Putamen (tissue), 1 donor: ENCODE measurements around the gene CDKN2AIP.
A peak's percentile ranks its signal among the peaks of the same experiment; 100 is the strongest.
"Not testable (repeated sequence)": the region's sequence is repeated elsewhere in the genome, so short reads cannot be mapped to it uniquely, and the experiment has no call there.

Experiments used
- DNase-seq: peaks from one replicate; pipeline ENCODE4 v3.0.0-alpha.2; 2016; ENCODE audit warnings: low spot score

Gene CDKN2AIP

GRCh38 chr4:183413234-183414200 lies 30.9 kb upstream of the CDKN2AIP start:
- DNase-seq = no peak

- no peak for DNase-seq
Measured at GRCh38 chr4:183416879-183417755, 27.3 kb upstream of the CDKN2AIP start.

- DNase-seq = no peak
Measured at GRCh38 chr4:183422962-183423631, 21.3 kb upstream of the CDKN2AIP start.

- no peak for DNase-seq
Measured at GRCh38 chr4:183424109-183424744, 20.2 kb upstream of the CDKN2AIP start.

GRCh38 chr4:183426507-183426906 lies 17.9 kb upstream of the CDKN2AIP start:
- DNase-seq = no peak

- no peak for DNase-seq
Measured at GRCh38 chr4:183429489-183429888, 14.9 kb upstream of the CDKN2AIP start.

GRCh38 chr4:183430317-183430993 lies 14.0 kb upstream of the CDKN2AIP start:
- DNase-seq = no peak

- DNase-seq = no peak
Measured at GRCh38 chr4:183430994-183431347, 13.5 kb upstream of the CDKN2AIP start.

- DNase-seq = no peak
Measured at GRCh38 chr4:183431614-183432013, 12.8 kb upstream of the CDKN2AIP start.

- not testable (repeated sequence) for DNase-seq
Measured at GRCh38 chr4:183433183-183433582, 11.3 kb upstream of the CDKN2AIP start.

- DNase-seq = no peak
Measured at GRCh38 chr4:183434264-183434663, 10.2 kb upstream of the CDKN2AIP start.

- no peak for DNase-seq
Measured at GRCh38 chr4:183434666-183435190, 9.7 kb upstream of the CDKN2AIP start.

- no peak for DNase-seq
Measured at GRCh38 chr4:183435803-183436202, 8.6 kb upstream of the CDKN2AIP start.

GRCh38 chr4:183436417-183436816 lies 8.0 kb upstream of the CDKN2AIP start:
- no peak for DNase-seq

GRCh38 chr4:183437452-183437851 lies 7.0 kb upstream of the CDKN2AIP start:
- no peak for DNase-seq

GRCh38 chr4:183438458-183439113 lies 5.8 kb upstream of the CDKN2AIP start:
- no peak for DNase-seq

- no peak for DNase-seq
Measured at GRCh38 chr4:183441276-183441675, 3.2 kb upstream of the CDKN2AIP start.

- no peak for DNase-seq
Measured at GRCh38 chr4:183443655-183444213, 702 bp upstream of the CDKN2AIP start.

- peak; percentile 24 for DNase-seq
Measured at GRCh38 chr4:183445097-183445428, 627 bp downstream of the CDKN2AIP start.

- no peak for DNase-seq
Measured at GRCh38 chr4:183447646-183448045, 3.2 kb downstream of the CDKN2AIP start.
